ENCODE data around the gene TOM1.
A peak's percentile ranks its signal among the peaks of the same experiment; 100 is the strongest.

TOM1 gene

GRCh38 chr22:35322893-35323292 is 23.2 kb downstream of the TOM1 start:
- no peak for TF ChIP-seq POLR2A (IDR thresholded peaks at IDR 0.05; ENCODE audit: low read length)
- no peak for TF ChIP-seq GATA1 (IDR thresholded peaks at IDR 0.05; ENCODE audit: low read depth, low read length)
- DNase-seq: no peak

- no peak for DNase-seq
- no peak for TF ChIP-seq GATA1 (IDR thresholded peaks at IDR 0.05; ENCODE audit: low read depth, low read length)
Observed at GRCh38 chr22:35323305-35323704, 23.6 kb downstream of the TOM1 start.

GRCh38 chr22:35324067-35324466 is 24.4 kb downstream of the TOM1 start:
- no peak for TF ChIP-seq GATA1 (IDR thresholded peaks at IDR 0.05; ENCODE audit: low read depth, low read length)
- no peak for TF ChIP-seq POLR2A (IDR thresholded peaks at IDR 0.05; ENCODE audit: low read length)
- no peak for DNase-seq

- no peak for DNase-seq
- TF ChIP-seq POLR2A (IDR thresholded peaks at IDR 0.05; ENCODE audit: low read length) (no peak), GATA1 (IDR thresholded peaks at IDR 0.05; ENCODE audit: low read depth, low read length) (no peak)
Observed at GRCh38 chr22:35324762-35325161, 25.1 kb downstream of the TOM1 start.

GRCh38 chr22:35325209-35325608 is 25.5 kb downstream of the TOM1 start:
- no peak for TF ChIP-seq GATA1 (IDR thresholded peaks at IDR 0.05; ENCODE audit: low read depth, low read length)
- TF ChIP-seq POLR2A (IDR thresholded peaks at IDR 0.05; ENCODE audit: low read length): no peak
- DNase-seq: no peak

- DNase-seq: no peak
- TF ChIP-seq GATA1 (IDR thresholded peaks at IDR 0.05; ENCODE audit: low read depth, low read length): no peak
- no peak for TF ChIP-seq POLR2A (IDR thresholded peaks at IDR 0.05; ENCODE audit: low read length)
Observed at GRCh38 chr22:35326854-35327562, 27.3 kb downstream of the TOM1 start.

- no peak for TF ChIP-seq GATA1 (IDR thresholded peaks at IDR 0.05; ENCODE audit: low read depth, low read length)
- no peak for TF ChIP-seq POLR2A (IDR thresholded peaks at IDR 0.05; ENCODE audit: low read length)
Observed at GRCh38 chr22:35327690-35328471, 28.2 kb downstream of the TOM1 start.

GRCh38 chr22:35328472-35328885 is 28.8 kb downstream of the TOM1 start:
- no peak for DNase-seq

More at GRCh38 chr22:35327690-35328471, 28.2 kb downstream of the TOM1 start:
- DNase-seq: no peak

GRCh38 chr22:35329114-35329847 is 29.6 kb downstream of the TOM1 start:
- no peak for DNase-seq
- TF ChIP-seq GATA1 (IDR thresholded peaks at IDR 0.05; ENCODE audit: low read depth, low read length) (no peak), POLR2A (IDR thresholded peaks at IDR 0.05; ENCODE audit: low read length) (no peak)

More at GRCh38 chr22:35328472-35328885, 28.8 kb downstream of the TOM1 start:
- TF ChIP-seq POLR2A (IDR thresholded peaks at IDR 0.05; ENCODE audit: low read length): no peak
- no peak for TF ChIP-seq GATA1 (IDR thresholded peaks at IDR 0.05; ENCODE audit: low read depth, low read length)

- peak; percentile 35 to 53 for DNase-seq
- TF ChIP-seq POLR2A (IDR thresholded peaks at IDR 0.05; ENCODE audit: low read length) (no peak), GATA1 (IDR thresholded peaks at IDR 0.05; ENCODE audit: low read depth, low read length) (no peak)
Observed at GRCh38 chr22:35330258-35330861, 30.7 kb downstream of the TOM1 start.

- DNase-seq: no peak
- no peak for TF ChIP-seq POLR2A (IDR thresholded peaks at IDR 0.05; ENCODE audit: low read length)
- no peak for TF ChIP-seq GATA1 (IDR thresholded peaks at IDR 0.05; ENCODE audit: low read depth, low read length)
Observed at GRCh38 chr22:35332278-35332677, 32.6 kb downstream of the TOM1 start.

- TF ChIP-seq POLR2A (IDR thresholded peaks at IDR 0.05; ENCODE audit: low read length) (no peak), GATA1 (IDR thresholded peaks at IDR 0.05; ENCODE audit: low read depth, low read length) (no peak)
- DNase-seq: no peak
Observed at GRCh38 chr22:35333220-35333619, 33.5 kb downstream of the TOM1 start.

- TF ChIP-seq POLR2A (IDR thresholded peaks at IDR 0.05; ENCODE audit: low read length) (no peak), GATA1 (IDR thresholded peaks at IDR 0.05; ENCODE audit: low read depth, low read length) (no peak)
- DNase-seq: no peak
Observed at GRCh38 chr22:35334004-35334403, 34.3 kb downstream of the TOM1 start.

GRCh38 chr22:35335468-35335867 is 35.8 kb downstream of the TOM1 start:
- no peak for DNase-seq
- TF ChIP-seq POLR2A (IDR thresholded peaks at IDR 0.05; ENCODE audit: low read length): no peak
- no peak for TF ChIP-seq GATA1 (IDR thresholded peaks at IDR 0.05; ENCODE audit: low read depth, low read length)
